Body of pancreas (tissue), 4 donors: Measurements from ENCODE around the gene SARS2. TPM values are rescaled to one million over a fixed set of nuclear protein-coding genes. Genes with fewer than 3 reads are reported as not detected.
A peak's percentile ranks its signal among the peaks of the same experiment; 100 is the strongest.

Experiments used
- ATAC-seq: fragments of 150-250 bp; one replicate; pipeline ENCODE4 v1.9.1; 2016
- DNase-seq, 4 donors: peaks; one replicate each; pipeline ENCODE4 v3.0.0-alpha.2; 2019
- H3K27ac ChIP-seq, 4 donors: fragments of 200-600 bp; sonication (generic); 1 replicate in 3 of 4; 2 replicates in 1 of 4; pipeline versions ENCODE4 v1.5.1 to v1.6.1; 2016 to 2019; ENCODE audit warnings: mild to moderate bottlenecking in 1 of 4, mixed read lengths in 1 of 4, moderate library complexity in 1 of 4
- H3K27me3 ChIP-seq, 2 donors: fragments of 200-600 bp; sonication (generic); one replicate each; pipeline ENCODE4 v1.6.0; 2016; ENCODE audit warnings: mild to moderate bottlenecking in 1 of 2
- H3K36me3 ChIP-seq, 2 donors: fragments of 200-600 bp; sonication (generic); replicated peaks in 1 of 2; 2 replicates each; pipeline ENCODE4 v1.5.1; 2016; ENCODE audit warnings: low read depth in 2 of 2; ENCODE audit not compliant: insufficient read depth in 1 of 2
- H3K4me1 ChIP-seq: fragments of 200-600 bp; sonication (generic); one replicate; pipeline ENCODE4 v1.6.0; 2016
- H3K4me3 ChIP-seq, 2 donors: fragments of 200-600 bp; sonication (generic); 1 replicate in 1 of 2; 2 replicates in 1 of 2; pipeline ENCODE4 v1.5.1; 2016 to 2019
- H3K9me3 ChIP-seq, 3 donors: fragments of 200-600 bp; sonication (generic); 1 replicate in 2 of 3; 2 replicates in 1 of 3; pipeline ENCODE4 v1.5.1; 2016
- CTCF ChIP-seq, 7 experiments: fragments of 450-650 bp in 4 of 7; fragments of 200-600 bp in 3 of 7; sonication (generic) in 3 of 7; IDR thresholded peaks; one replicate each; pipeline ENCODE4 v1.5.1; 2016 to 2019; ENCODE audit warnings: antibody characterized with exemption in 7 of 7
- POLR2A ChIP-seq, 3 donors: fragments of 450-650 bp; IDR thresholded peaks; one replicate each; pipeline ENCODE4 v1.6.1; 2016; ENCODE audit warnings: antibody characterized with exemption in 3 of 3, mild to moderate bottlenecking in 2 of 3
- WGBS, 2 donors: methylation state at CpG; one replicate each; pipeline ENCODE4 v1.1.5; 2017; 5-methylcytosine and 5-hydroxymethylcytosine counted together
- intact Hi-C: fragments of 100-400 bp; cut with DNase I; formaldehyde crosslinking; loops from one replicate; pipeline ENCODE4 v1.15.1; 2023
- total RNA-seq, 2 donors: library from RNA; depleted of rRNA; stranded (reverse); fragments of >200 nt; gene quantifications; one replicate each; pipeline ENCODE4 v1.1.0, GENCODE V29; 2016

Gene SARS2
- total RNA-seq, 2 donors from 2014 or later: 25.2 to 34.6 TPM

- Histone ChIP-seq H3K4me3 (no peak overlapping the region), H3K9me3 (no peaks in the 10 kb centered on the region), H3K36me3 (no peaks in the 10 kb centered on the region), H3K27me3 (no peaks in the 10 kb centered on the region), H3K4me1 (peaks cover 18% of the 10 kb centered on the region), H3K27ac (peak overlapping the region in 1 of 4 donors; percentile 27)
- WGBS, 2 donors: 84 to 86% methylated on average over 7 to 19 of the region's 19 CpGs
- intact Hi-C loops: no loop called here
- no peak for DNase-seq
- no peak for TF ChIP-seq POLR2A (IDR thresholded peaks at IDR 0.05)
- no peak for TF ChIP-seq CTCF (IDR thresholded peaks at IDR 0.05)
- ATAC-seq: no peak
These were observed 60.0 kb downstream of the SARS2 start for GRCh38 chr19:38870612-38871011.

- Histone ChIP-seq H3K27me3 (no peaks in the 10 kb centered on the region), H3K4me1 (peaks cover 24% of the 10 kb centered on the region), H3K27ac (peak overlapping the region in 3 of 4 donors; percentile 27 to 69 (median 28)), H3K4me3 (peak overlapping the region; percentile 40 to 56), H3K9me3 (no peaks in the 10 kb centered on the region), H3K36me3 (no peaks in the 10 kb centered on the region)
- peak; percentile 89 to 96 (median 93) for DNase-seq
- TF ChIP-seq POLR2A (IDR thresholded peaks at IDR 0.05) (peak in 1 of 3 donors; percentile 33), CTCF (IDR thresholded peaks at IDR 0.05) (peak; percentile 80 to 98 (median 90))
- intact Hi-C loops: no loop called here
- ATAC-seq: peak; percentile 96
- 20 to 39% methylated on average over 26 to 57 of the region's 62 CpGs for WGBS, 2 donors
These were observed 60.5 kb downstream of the SARS2 start for GRCh38 chr19:38869836-38870607.

- Histone ChIP-seq H3K4me3 (peak overlapping the region; percentile 40 to 56), H3K27me3 (no peaks in the 10 kb centered on the region), H3K4me1 (peaks cover 30% of the 10 kb centered on the region), H3K9me3 (no peaks in the 10 kb centered on the region), H3K27ac (peak overlapping the region in 3 of 4 donors; percentile 27 to 69 (median 28)), H3K36me3 (no peaks in the 10 kb centered on the region)
- DNase-seq (peak; percentile 37 to 59 (median 50)), ATAC-seq (peak; percentile 30)
- intact Hi-C loops: no loop called here
- no peak for TF ChIP-seq CTCF (IDR thresholded peaks at IDR 0.05)
- TF ChIP-seq POLR2A (IDR thresholded peaks at IDR 0.05): no peak
- WGBS, 2 donors: 3 to 6% methylated on average over 8 to 25 of the region's 34 CpGs
These were observed 61.3 kb downstream of the SARS2 start for GRCh38 chr19:38869160-38869835.

- H3K27ac ChIP-seq: no peak overlapping the region
- H3K4me1 ChIP-seq: peaks cover 30% of the 10 kb centered on the region
- intact Hi-C loops: no loop called here
- H3K4me3 ChIP-seq: no peak overlapping the region
- no peaks in the 10 kb centered on the region for H3K9me3 ChIP-seq
- H3K36me3 ChIP-seq: no peaks in the 10 kb centered on the region
- ATAC-seq (no peak), DNase-seq (no peak)
- 89 to 91% methylated on average over 6 of the region's 6 CpGs for WGBS, 2 donors
- TF ChIP-seq POLR2A (IDR thresholded peaks at IDR 0.05): no peak
- TF ChIP-seq CTCF (IDR thresholded peaks at IDR 0.05): no peak
- H3K27me3 ChIP-seq: no peaks in the 10 kb centered on the region
These were observed 62.0 kb downstream of the SARS2 start for GRCh38 chr19:38868551-38868950.
